HG03439 (cell line): ENCODE measurements around the gene ZBTB21.

Experiments used
- ATAC-seq: cut with Tn5 transposase; IDR thresholded peaks from one replicate; pipeline ENCODE4 v1.9.1; 2021; ENCODE audit warnings: mild to moderate bottlenecking, moderate library complexity; ENCODE audit not compliant: unreplicated experiment

ZBTB21 gene

GRCh38 chr21:42021371-42022090, 11.4 kb upstream of the ZBTB21 start:
- ATAC-seq, result no peak

- no peak for ATAC-seq
Measured at GRCh38 chr21:42019706-42020105, 9.5 kb upstream of the ZBTB21 start.

DNA sequence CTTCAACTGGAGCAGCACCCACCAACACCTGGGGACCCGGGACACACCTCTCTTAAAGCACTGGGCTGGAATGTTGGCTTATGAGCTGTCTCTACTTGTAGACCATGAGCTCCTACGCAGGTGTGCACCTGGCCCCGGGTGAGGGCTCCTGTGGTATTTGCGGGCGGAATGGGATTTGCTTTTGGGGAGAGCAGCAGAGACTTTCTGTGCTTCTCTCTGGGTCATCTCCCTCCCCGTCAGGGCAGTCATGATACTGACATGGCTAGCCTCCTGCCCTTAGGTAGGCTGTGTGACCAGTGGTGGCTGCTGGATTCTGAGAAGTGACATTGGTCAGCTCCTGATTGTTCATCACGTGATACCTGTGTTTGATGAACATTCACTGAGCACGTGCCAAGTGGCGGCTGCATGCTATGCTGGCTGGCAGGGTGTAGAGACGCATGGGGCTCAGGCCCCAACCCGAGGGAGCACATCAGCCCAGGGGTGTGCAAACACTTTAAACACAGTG, 9.0 kb upstream of the ZBTB21 start:
- ATAC-seq, result no peak

DNA sequence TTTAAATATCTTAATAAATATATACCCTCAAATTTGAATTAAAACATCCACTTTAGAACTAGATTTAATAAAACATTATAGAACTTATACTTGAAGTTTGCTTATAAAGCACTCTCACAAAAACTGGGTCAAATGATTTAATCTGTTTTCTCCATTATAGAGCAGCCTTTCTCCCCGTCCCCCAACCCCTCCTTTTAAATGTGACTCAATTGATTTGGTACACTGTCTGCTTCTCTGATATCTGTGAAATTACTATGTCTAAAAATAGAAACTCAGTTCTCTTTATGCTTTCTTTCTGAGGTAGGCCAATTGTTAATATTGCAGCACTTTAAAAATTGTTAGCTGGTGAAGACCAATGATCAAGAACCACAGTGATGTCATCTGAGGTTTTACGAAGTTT, 6.9 kb upstream of the ZBTB21 start:
- no peak for ATAC-seq

DNA sequence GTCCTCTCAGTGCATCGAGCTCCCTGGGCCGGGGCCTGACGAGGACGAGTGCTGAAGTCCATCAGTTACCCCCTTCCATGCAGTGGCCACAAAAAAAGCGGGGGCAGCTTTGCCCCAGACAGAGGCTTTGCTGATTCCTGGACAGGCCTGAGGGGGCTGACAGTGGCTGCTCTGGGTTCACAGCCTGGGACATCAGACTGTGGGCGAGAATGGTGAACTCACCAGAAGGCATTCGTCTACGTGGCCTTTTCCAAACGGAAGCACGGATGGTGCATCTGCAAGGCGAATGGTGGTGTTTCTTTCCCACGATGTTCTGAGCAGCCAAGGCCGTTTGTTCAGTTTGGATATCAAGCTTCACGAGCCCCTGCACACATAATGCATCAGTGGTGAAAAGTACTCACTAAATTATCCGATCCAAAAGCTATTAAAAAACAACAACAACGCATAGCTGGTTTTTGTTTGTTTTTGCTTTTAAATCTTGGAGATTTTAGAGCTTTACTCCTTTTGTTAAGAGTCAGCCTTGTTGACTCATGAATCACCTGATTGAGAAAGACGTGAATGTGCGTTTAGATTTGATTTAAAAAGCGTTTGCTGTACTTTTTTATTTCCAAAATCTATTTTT, 6.3 kb upstream of the ZBTB21 start:
- no peak for ATAC-seq

- ATAC-seq, result no peak
Measured at GRCh38 chr21:42013931-42014330, 3.8 kb upstream of the ZBTB21 start.

DNA sequence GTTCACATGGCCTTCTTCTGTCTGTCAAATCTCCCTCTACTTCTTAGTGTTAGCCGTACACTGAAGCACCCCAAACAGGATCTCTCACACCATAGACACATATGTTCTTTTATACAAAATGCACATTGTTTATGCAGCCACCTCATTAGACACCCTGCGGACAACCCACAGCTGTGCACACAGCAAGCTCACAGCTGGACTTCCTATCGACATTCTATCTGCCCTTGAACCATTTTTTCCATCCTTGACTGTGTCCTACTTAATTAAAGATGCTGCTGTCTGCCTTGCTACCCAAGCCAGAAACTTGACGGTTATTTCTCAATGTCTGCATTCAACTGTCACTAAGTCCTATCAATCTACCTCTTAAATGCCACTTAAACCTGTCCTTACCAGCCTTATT, 3.2 kb upstream of the ZBTB21 start:
- ATAC-seq, result no peak

- ATAC-seq, result no peak
Measured at GRCh38 chr21:42012763-42013329, 2.7 kb upstream of the ZBTB21 start.

DNA sequence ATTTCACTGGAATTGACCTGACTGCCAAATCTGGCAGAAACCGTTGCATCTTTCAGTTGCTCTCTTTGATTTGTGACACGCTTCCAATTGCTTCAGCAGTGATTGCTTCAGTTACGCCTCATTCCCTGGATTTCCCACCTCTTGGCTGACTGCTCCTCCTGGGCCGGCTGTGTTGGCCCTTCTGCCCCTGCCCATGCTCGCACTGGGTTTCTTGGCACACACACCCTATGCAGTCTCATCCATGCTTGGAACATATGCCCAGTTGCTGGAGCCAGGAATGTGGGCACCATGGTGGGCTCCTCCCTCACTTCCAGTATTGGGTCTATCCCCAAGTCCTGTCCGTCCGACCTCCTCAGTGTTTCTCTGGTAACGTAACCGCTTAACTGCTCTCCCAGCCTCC, 2.2 kb upstream of the ZBTB21 start:
- no peak for ATAC-seq

DNA sequence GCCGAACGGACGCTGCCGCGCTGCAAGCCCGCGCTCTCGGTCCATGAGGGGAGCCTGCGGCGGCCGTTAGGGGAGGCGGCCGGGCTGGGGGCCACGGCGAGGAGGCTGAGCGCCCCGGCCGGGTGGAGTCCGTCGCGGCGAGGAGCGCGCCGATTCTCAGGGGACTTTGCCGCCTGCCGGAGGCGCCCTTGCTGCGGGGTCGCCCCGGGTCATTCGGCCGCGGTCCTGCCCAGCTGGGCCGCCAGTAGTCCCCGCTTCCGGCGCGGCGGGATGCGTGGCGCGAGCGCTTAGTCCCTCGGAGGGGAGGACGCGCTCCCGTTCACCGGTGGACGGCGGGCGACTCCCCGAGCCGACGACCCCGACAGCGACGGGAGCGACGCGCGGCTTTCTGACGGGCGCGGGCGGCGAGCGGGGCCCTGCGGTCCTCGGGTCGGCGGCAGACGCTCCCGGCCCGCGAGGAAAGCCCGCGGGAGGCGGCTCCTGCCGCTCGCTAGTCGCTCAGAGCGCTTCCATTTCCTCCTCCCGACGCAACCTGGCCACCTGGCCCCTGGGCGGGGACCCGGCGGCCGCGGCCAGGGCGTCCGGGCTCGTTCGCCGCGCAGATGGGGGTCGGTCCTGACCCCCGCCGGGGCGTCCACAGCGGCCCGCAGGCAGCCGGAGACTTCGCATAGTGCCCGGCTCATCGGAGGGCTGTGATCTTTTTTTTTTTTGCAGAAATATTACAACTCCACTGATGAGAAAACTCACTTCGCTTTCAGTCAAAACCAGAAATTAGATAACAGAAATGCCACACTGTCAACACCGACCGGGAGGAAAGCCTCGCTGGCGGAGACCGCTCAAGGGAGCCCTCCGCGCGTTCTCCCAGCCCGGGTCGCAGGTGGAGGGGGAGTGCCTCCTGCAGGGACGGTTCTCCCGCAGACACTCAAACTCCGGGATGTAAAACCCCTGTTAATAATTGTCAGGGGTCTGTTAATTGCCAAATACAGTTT, 641 bp upstream of the ZBTB21 start:
- peak; percentile 23 for ATAC-seq

DNA sequence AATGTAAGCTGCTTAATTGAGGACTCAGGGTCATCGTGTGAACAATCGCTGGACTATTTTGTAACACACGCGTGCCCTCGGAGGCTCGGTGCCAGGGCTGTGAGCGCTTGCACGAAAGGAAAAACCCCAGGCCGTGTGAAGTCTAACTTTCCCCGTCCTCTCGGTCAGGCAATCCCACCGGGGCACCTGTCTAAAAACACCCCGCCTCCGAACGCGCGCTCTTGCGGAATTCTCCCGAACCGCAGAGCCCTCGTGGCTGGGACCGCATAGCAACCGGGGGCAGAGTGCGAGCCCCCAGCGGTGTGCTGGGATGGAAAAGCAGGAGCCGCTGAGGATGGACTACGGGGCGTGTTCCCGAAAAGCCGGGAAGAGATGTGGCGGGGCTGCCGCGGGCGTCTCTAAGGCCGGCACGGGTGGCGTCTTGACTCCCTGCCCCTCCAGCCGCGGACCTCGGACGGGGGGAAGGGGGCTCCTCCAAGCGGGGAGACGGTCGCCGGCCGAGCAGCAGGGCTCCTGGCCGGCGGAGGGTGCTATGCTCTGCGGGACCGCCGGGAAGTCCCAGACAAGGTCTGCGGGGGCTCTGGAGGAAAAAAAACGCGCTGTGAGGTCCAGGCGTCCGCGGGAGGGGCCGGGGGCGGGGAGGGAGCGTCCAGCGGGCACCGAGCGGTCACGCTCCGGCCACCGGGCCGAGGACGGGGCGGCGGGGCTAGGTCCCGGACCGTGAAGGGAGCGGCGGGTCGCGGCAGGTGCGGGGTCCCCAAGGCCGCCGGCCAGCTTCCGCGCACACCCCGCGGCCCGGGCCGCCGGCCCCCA, 936 bp downstream of the ZBTB21 start:
- peak; percentile 31 for ATAC-seq

GRCh38 chr21:42007356-42007940, 2.7 kb downstream of the ZBTB21 start:
- ATAC-seq, result no peak

DNA sequence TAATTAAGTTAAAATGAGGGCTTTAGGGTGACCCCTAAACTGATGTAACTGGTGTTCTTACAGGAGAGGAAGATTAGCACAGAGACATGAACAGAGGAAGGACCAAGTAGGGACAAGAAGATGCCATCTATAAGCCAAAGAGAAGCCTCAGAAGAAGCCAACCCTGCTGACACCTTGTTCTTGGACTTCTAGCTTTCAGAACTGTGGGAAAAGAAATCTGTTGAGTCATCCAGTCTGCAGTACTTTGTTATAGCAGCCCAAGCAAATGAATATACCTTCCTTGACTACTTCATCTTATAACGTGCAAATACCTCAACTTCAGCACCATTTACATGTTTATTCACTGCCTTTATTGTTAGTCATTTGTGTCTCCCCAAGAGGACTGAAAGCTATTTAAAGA, 3.4 kb downstream of the ZBTB21 start:
- no peak for ATAC-seq

DNA sequence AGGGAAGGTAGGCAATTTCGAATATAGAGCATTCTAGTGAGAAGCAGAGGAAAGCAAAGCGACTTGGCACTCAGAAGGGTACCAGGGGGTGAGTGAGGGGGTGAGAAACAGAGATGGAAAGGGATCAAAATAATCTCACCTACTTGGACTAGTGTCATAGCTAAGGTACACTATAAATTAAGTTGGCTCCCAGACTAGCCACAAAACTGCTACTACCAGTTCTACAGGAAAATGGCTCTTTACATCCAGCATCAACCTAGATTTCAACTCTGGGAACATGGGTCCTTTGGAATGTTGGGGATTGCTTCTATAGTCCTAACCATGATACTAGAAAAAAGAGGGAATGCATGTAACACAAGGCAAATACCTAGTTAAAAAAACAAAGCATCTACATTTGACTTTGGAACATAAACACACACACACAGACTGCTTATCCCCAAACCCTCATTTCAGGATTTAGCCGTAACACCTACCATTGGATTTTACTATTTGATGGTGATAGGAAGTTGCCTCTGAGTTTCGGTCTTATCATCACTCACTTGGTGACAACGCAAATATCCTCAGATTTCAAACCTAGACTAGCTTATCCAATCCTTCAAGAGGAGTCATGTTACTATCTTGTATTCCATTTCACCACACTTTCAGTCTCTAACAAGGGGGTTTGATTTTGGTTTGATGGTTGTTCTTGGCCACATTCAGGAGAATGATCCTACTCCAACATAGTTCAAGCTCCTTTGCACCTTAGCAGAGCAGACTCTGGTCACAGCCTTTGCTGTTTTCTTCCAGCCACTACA, 5.6 kb downstream of the ZBTB21 start:
- ATAC-seq, result no peak

- peak; percentile 12 for ATAC-seq
Measured at GRCh38 chr21:42003051-42003461, 7.1 kb downstream of the ZBTB21 start.

DNA sequence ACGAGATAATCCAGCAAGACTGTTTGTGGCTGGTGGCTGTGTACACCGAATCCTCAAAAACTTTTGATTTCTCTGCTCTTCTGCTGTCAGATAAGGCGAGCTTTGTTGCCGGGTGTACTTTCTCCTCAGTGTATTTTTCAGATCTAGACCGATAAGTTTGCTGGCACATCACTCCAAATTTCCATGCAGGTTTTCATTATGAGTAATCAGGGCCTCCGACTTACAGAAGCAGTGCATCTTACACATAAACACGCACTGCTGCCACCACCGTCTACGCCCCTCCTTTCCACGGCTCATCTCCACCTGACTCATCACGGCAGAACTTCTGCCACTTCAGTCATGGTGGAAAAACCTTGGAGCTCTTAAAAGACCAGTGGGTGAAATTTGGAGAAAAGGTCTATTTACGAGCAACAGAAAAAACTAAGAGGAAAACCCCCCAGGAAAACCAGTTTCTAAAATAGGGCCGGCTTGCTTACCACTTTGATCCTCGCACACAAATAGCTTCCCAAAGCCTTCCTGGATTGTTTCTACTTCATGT, 7.7 kb downstream of the ZBTB21 start:
- peak; percentile 81 for ATAC-seq

DNA sequence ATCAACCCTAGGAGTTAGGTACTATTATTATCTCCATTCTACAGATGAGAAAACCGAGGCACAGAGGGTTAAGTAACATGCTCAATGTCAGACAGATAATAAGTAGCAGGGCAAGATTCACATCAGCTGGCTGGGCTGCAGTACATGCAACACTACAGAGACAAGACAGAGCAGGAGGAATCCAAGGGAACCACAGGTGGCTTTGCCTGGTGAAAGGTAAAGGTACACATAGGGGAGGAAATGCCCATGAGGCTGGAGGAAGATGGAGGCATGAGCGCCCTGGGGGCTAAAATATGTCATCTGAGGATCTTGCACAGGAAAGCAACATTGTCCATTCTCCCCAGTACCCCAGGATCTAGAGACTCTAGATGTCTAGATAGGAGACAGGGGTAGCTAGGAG, 8.4 kb downstream of the ZBTB21 start:
- ATAC-seq, result no peak

- ATAC-seq, result no peak
Measured at GRCh38 chr21:42000908-42001307, 9.3 kb downstream of the ZBTB21 start.

- no peak for ATAC-seq
Measured at GRCh38 chr21:41997657-41998056, 12.5 kb downstream of the ZBTB21 start.
